Panc1 (cell line): Measurements from ENCODE around the gene SERGEF. TPM values are rescaled to one million over a fixed set of nuclear protein-coding genes. Genes with fewer than 3 reads are reported as not detected.
A peak's percentile ranks its signal among the peaks of the same experiment; 100 is the strongest.

Experiments
- ATAC-seq: fragments of 200-7000 bp; cut with Tn5 transposase; 2 replicates; pipeline ENCODE4 v1.9.1; 2020; ENCODE audit warnings: mild to moderate bottlenecking, moderate library complexity
- BruUV-seq: library from RNA; stranded (reverse); fragments of 400-500 nt; replicated peaks from 2 replicates; lab custom pipeline; 2021; lab: Mats Ljungman, UMichigan
- CTCF ChIA-PET: fragments of 300-600 bp; sonication (Branson Sonifier 250); formaldehyde crosslinking; loops from one replicate; lab custom pipeline; 2022; ENCODE audit warnings: antibody characterized with exemption; lab: Charles Lee
- POLR2A ChIA-PET: fragments of 300-600 bp; sonication (Branson Sonifier 250); formaldehyde crosslinking; loops from one replicate; lab custom pipeline; 2022; ENCODE audit warnings: antibody characterized with exemption; lab: Charles Lee
- DNase-seq: peaks from one replicate; pipeline ENCODE4 v3.0.0-alpha.2; 2010; ENCODE audit warnings: low read depth, low spot score
- H3K27ac ChIP-seq: 2 replicates; pipeline ENCODE4 v1.5.1; 2011; ENCODE audit warnings: mild to moderate bottlenecking, low read length, inconsistent platforms
- H3K27me3 ChIP-seq: fragments of 200-500 bp; sonication (Bioruptor generic); 2 replicates; pipeline ENCODE4 v1.6.0; 2014; ENCODE audit warnings: low read length, inconsistent platforms; ENCODE audit not compliant: control insufficient read depth, insufficient read depth
- H3K36me3 ChIP-seq: fragments of 200-500 bp; sonication (Bioruptor generic); 2 replicates; pipeline ENCODE4 v1.5.1; 2014; ENCODE audit warnings: inconsistent platforms, mild to moderate bottlenecking, low read length, moderate library complexity; ENCODE audit not compliant: control insufficient read depth, insufficient read depth
- H3K4me1 ChIP-seq: 2 replicates; pipeline ENCODE4 v1.5.1; 2011; ENCODE audit warnings: inconsistent platforms, mild to moderate bottlenecking, low read length, moderate library complexity; ENCODE audit not compliant: control insufficient read depth, insufficient read depth
- H3K4me3 ChIP-seq, 2 experiments: 2 replicates each; pipeline ENCODE4 v1.5.1; 2011 to 2012; ENCODE audit warnings: low read depth in 2 of 2, low read length in 2 of 2, mild to moderate bottlenecking in 2 of 2, inconsistent platforms in 1 of 2, moderate library complexity in 1 of 2
- H3K9me3 ChIP-seq: fragments of 200-500 bp; sonication (Bioruptor generic); 2 replicates; pipeline ENCODE4 v1.5.1; 2014; ENCODE audit warnings: low read depth, mild to moderate bottlenecking, inconsistent platforms, low read length, moderate library complexity; ENCODE audit not compliant: control insufficient read depth, insufficient read depth
- POLR2AphosphoS5 ChIP-seq: IDR thresholded peaks from 2 replicates; pipeline ENCODE4 v1.6.1; 2012; ENCODE audit warnings: mild to moderate bottlenecking, low read depth, low read length, moderate library complexity
- SIN3A ChIP-seq: IDR thresholded peaks from 2 replicates; pipeline ENCODE4 v1.6.1; 2012; ENCODE audit warnings: low read depth, mild to moderate bottlenecking, low read length, moderate library complexity, borderline replicate concordance; ENCODE audit not compliant: insufficient read depth
- TCF7L2 ChIP-seq: IDR thresholded peaks from 2 replicates; pipeline ENCODE4 v1.6.1; 2011; ENCODE audit warnings: mild to moderate bottlenecking, low read depth, low read length, inconsistent platforms
- in situ Hi-C: cut with HindIII; loops from 2 replicates; pipeline ENCODE4 v1.10.0; 2016; ENCODE audit warnings: low sequenced_read_pairs, low pct_unique_long_range_greater_than_20kb
- intact Hi-C: fragments of 100-400 bp; cut with micrococcal nuclease; formaldehyde crosslinking; loops from one replicate; pipeline ENCODE4 v1.10.0; 2022; ENCODE audit not compliant: unreplicated experiment
- total RNA-seq: library from RNA; stranded (reverse); gene quantifications from one replicate; pipeline ENCODE4 v1.2.1, GENCODE V29; 2021; ENCODE audit not compliant: unreplicated experiment
- TF ChIP-seq, protein P1 (sequence below): fragments of 450-650 bp; IDR thresholded peaks from 2 replicates; pipeline ENCODE4 v1.5.1; 2017; ENCODE audit warnings: mild to moderate bottlenecking
- TF ChIP-seq, protein P2 (sequence below), 2 experiments: IDR thresholded peaks; 2 replicates each; pipeline ENCODE4 v1.6.1; 2011 to 2012; ENCODE audit warnings: low read depth in 2 of 2, control low read depth in 1 of 2, low read length in 1 of 2, mild to moderate bottlenecking in 1 of 2, moderate library complexity in 1 of 2; ENCODE audit not compliant: insufficient read depth in 1 of 2

The SERGEF gene
- total RNA-seq, 1 experiment from 2014 or later: 35.5 TPM

DNA sequence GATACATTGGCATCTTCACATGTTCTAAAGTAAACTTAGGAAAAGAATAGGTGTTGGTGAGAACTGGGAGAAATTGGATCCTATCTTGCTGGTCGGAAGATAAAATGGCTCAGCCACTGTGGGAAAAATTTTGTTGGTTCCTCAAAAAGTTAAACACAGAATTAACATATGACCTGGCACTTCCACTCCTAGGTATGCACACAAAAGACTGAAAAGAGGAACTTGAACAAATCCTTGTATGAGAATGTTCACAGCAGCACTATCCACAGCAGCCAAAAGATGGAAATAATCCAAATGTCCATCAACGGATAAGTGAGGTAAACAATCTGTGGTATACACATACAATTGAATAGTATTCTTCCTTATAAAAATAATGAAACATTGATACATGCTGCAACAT is 38.0 kb upstream of the SERGEF start:
- 0 out of 2 replicates have a peak, but pooled peaks cover 3% of the 10 kb centered on the region for H3K4me1 ChIP-seq
- ATAC-seq: no peak
- no peaks in the 10 kb centered on the region for H3K36me3 ChIP-seq
- TF ChIP-seq, protein P1, sequence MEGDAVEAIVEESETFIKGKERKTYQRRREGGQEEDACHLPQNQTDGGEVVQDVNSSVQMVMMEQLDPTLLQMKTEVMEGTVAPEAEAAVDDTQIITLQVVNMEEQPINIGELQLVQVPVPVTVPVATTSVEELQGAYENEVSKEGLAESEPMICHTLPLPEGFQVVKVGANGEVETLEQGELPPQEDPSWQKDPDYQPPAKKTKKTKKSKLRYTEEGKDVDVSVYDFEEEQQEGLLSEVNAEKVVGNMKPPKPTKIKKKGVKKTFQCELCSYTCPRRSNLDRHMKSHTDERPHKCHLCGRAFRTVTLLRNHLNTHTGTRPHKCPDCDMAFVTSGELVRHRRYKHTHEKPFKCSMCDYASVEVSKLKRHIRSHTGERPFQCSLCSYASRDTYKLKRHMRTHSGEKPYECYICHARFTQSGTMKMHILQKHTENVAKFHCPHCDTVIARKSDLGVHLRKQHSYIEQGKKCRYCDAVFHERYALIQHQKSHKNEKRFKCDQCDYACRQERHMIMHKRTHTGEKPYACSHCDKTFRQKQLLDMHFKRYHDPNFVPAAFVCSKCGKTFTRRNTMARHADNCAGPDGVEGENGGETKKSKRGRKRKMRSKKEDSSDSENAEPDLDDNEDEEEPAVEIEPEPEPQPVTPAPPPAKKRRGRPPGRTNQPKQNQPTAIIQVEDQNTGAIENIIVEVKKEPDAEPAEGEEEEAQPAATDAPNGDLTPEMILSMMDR: no peak
- TF ChIP-seq, protein P2, sequence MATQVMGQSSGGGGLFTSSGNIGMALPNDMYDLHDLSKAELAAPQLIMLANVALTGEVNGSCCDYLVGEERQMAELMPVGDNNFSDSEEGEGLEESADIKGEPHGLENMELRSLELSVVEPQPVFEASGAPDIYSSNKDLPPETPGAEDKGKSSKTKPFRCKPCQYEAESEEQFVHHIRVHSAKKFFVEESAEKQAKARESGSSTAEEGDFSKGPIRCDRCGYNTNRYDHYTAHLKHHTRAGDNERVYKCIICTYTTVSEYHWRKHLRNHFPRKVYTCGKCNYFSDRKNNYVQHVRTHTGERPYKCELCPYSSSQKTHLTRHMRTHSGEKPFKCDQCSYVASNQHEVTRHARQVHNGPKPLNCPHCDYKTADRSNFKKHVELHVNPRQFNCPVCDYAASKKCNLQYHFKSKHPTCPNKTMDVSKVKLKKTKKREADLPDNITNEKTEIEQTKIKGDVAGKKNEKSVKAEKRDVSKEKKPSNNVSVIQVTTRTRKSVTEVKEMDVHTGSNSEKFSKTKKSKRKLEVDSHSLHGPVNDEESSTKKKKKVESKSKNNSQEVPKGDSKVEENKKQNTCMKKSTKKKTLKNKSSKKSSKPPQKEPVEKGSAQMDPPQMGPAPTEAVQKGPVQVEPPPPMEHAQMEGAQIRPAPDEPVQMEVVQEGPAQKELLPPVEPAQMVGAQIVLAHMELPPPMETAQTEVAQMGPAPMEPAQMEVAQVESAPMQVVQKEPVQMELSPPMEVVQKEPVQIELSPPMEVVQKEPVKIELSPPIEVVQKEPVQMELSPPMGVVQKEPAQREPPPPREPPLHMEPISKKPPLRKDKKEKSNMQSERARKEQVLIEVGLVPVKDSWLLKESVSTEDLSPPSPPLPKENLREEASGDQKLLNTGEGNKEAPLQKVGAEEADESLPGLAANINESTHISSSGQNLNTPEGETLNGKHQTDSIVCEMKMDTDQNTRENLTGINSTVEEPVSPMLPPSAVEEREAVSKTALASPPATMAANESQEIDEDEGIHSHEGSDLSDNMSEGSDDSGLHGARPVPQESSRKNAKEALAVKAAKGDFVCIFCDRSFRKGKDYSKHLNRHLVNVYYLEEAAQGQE (IDR thresholded peaks at IDR 0.05; ENCODE audit: insufficient read depth in 1 of 2, low read depth in 2 of 2, low read length in 1 of 2): no peak
- TF ChIP-seq SIN3A (no peak), POLR2AphosphoS5 (no peak), TCF7L2 (no peak)
- H3K27me3 ChIP-seq: peaks cover 20% of the 10 kb centered on the region
- intact Hi-C loops: no loop called here
- POLR2A ChIA-PET: no interaction called here
- in situ Hi-C loops: no loop called here
- H3K9me3 ChIP-seq: no peaks in the 10 kb centered on the region
- BruUV-seq: no TSS peak
- H3K4me3 ChIP-seq: no peak overlapping the region
- CTCF ChIA-PET: no interaction called here
- no peak for DNase-seq
- H3K27ac ChIP-seq: no peak overlapping the region

DNA sequence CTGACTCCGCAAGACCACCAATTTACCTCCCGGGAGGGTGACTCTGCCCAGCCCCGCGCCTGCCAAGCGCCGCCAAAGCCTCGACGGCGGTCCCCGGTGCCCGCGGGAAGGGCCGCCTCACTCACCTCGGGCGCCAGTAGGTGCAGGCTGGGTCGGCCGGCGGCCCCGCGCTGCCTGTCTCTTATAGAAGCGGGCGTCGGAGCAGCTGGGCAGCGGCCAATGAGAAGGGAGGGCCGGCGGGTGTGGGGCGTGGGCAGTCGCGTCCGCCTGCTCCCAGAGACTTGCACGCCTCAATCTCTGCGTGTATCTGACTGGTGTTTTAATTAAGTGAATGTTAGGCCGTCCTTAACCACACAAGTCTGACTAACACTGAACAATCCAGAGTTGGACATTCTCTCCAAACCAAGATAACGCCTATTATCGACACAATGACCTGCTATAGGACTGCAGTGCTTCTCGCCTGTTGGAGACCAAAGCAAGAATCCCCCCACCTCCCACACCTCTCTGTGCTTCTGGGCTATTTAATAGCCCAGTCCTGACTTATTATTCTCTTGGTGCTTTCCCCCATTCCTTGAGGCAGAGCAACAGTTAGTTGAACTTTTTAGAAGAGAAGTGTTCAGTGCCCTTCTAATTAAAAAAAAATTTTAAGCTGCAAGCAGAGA is 33.4 kb upstream of the SERGEF start, which contains the start of gene TPH1:
TPH1 (minus strand) TSS at position 154 of the 662 bp plus-strand sequence. CDS start 5,507 bp downstream, outside the sequence.
- no TSS peak for BruUV-seq
- intact Hi-C loops (no loop called here), in situ Hi-C loops (no loop called here)
- POLR2A ChIA-PET: no interaction called here
- ATAC-seq (peak; percentile 91), DNase-seq (no peak)
- TF ChIP-seq, protein P1: no peak
- TF ChIP-seq SIN3A: no peak
- no peak for TF ChIP-seq TCF7L2
- TF ChIP-seq POLR2AphosphoS5: no peak
- TF ChIP-seq, protein P2 (IDR thresholded peaks at IDR 0.05; ENCODE audit: insufficient read depth in 1 of 2, low read depth in 2 of 2, low read length in 1 of 2): no peak
- H3K27ac ChIP-seq: no peak within 1 kb of the TSS
- peak within 1 kb of the TSS in 1 of 2 experiments; percentile 2; a peak in 1 of 4 replicates for H3K4me3 ChIP-seq
- CTCF ChIA-PET: interaction anchor here (0.6 kb wide), 1 partner anchor 173 kb away, joined by 6 read pairs; no protein-coding TSS in a partner anchor
- H3K27me3 ChIP-seq: peaks cover 42% of the 10 kb centered on the region
- H3K4me1 ChIP-seq: 0 out of 2 replicates have a peak, but pooled peaks cover 3% of the 10 kb centered on the region
- H3K9me3 ChIP-seq: no peaks in the 10 kb centered on the region
- no peaks in the 10 kb centered on the region for H3K36me3 ChIP-seq
